Transverse colon (tissue), 4 donors: ENCODE results near the gene LGALS3BP. TPM values are rescaled to one million over a fixed set of nuclear protein-coding genes. Genes with fewer than 3 reads are reported as not detected.

ENCODE experiments used
- DNase-seq: peaks from one replicate; pipeline ENCODE4 v3.0.0-alpha.2; 2019
- H3K27ac ChIP-seq, 4 donors: fragments of 200-600 bp; sonication (generic); 2 replicates each; pipeline ENCODE4 v1.5.1; 2016 to 2018; ENCODE audit warnings: inconsistent platforms in 4 of 4
- H3K27me3 ChIP-seq: fragments of 200-600 bp; sonication (generic); 2 replicates; pipeline ENCODE4 v1.5.1; 2017; ENCODE audit warnings: inconsistent platforms
- H3K36me3 ChIP-seq, 4 donors: fragments of 200-600 bp; sonication (generic); 2 replicates each; pipeline ENCODE4 v1.5.1; 2017 to 2019; ENCODE audit warnings: inconsistent platforms in 4 of 4
- H3K4me1 ChIP-seq, 4 donors: fragments of 200-600 bp; sonication (generic); 2 replicates each; pipeline ENCODE4 v1.5.1; 2017 to 2020; ENCODE audit warnings: inconsistent platforms in 4 of 4
- H3K4me3 ChIP-seq, 4 donors: fragments of 200-600 bp; sonication (generic); 1 replicate in 1 of 4; 2 replicates in 3 of 4; pipeline versions ENCODE4 v1.5.1 to v1.6.1; 2017 to 2019; ENCODE audit warnings: inconsistent platforms in 4 of 4
- H3K9me3 ChIP-seq, 2 donors: fragments of 200-600 bp; sonication (generic); 2 replicates each; pipeline ENCODE4 v1.5.1; 2017 to 2019; ENCODE audit warnings: inconsistent platforms in 2 of 2
- EP300 ChIP-seq: sonication (generic); formaldehyde crosslinking; IDR thresholded peaks from one replicate; pipeline ENCODE4 v1.6.1; 2017; ENCODE audit warnings: antibody characterized with exemption, low read depth
- POLR2A ChIP-seq: fragments of 450-650 bp; IDR thresholded peaks from one replicate; pipeline ENCODE4 v1.6.1; 2016; ENCODE audit warnings: antibody characterized with exemption, mild to moderate bottlenecking, moderate library complexity
- POLR2AphosphoS5 ChIP-seq, 3 donors: sonication (generic); formaldehyde crosslinking; IDR thresholded peaks; one replicate each; pipeline ENCODE4 v1.6.1; 2016; ENCODE audit warnings: antibody characterized with exemption in 3 of 3
- WGBS, 2 donors: methylation state at CpG; one replicate each; pipeline ENCODE4 v1.1.5; 2018; ENCODE audit warnings: low coverage in 1 of 2; 5-methylcytosine and 5-hydroxymethylcytosine counted together
- in situ Hi-C, 4 donors: fragments of 200-750 bp; cut with MboI; loops; one replicate each; pipeline versions ENCODE4 v1.15.0 to v1.15.1; 2017; ENCODE audit warnings: low sequenced_read_pairs in 3 of 4, low pct_ligation_motif_present in 1 of 4, low pct_unique_long_range_greater_than_20kb in 1 of 4
- intact Hi-C: fragments of 100-400 bp; cut with DNase I; formaldehyde crosslinking; loops from one replicate; pipeline ENCODE4 v1.15.1; 2023; ENCODE audit warnings: low total_unique reads
- total RNA-seq, 4 donors: library from RNA; depleted of rRNA; stranded (reverse); fragments of >200 nt; gene quantifications; one replicate each; pipeline ENCODE4 v1.1.0, GENCODE V29; 2016
- TF ChIP-seq, protein P1 (sequence below), 5 experiments: fragments of 200-600 bp in 3 of 5; fragments of 450-650 bp in 2 of 5; sonication (generic) in 3 of 5; IDR thresholded peaks; 1 replicate in 2 of 5; 2 replicates in 3 of 5; pipeline ENCODE4 v1.5.1; 2016 to 2017; ENCODE audit warnings: antibody characterized with exemption in 5 of 5, inconsistent platforms in 3 of 5, mild to moderate bottlenecking in 2 of 5, moderate library complexity in 1 of 5

LGALS3BP gene
- total RNA-seq, 4 donors from 2014 or later, result 796 to 1,440 (median 1,077) TPM

GRCh38 chr17:78971756-78972506 lies 7.8 kb downstream of the LGALS3BP start:
- in situ Hi-C loops, result loop anchor here in 2 of 4 donors (5.0 to 10.0 kb wide), 2 partner anchors 105 to 107 kb away; no protein-coding TSS in a partner anchor
- intact Hi-C loops, result loop anchor here (1.0 kb wide), 1 partner anchor 107 kb away; no protein-coding TSS in a partner anchor
- Histone ChIP-seq H3K27me3 (no peaks in the 10 kb centered on the region), H3K4me3 (no peak overlapping the region), H3K4me1 (peaks cover 24 to 31% (median 25%) of the 10 kb centered on the region in 4 donors), H3K27ac (peak overlapping the region in 2 of 4 donors; percentile 6 to 18), H3K9me3 (no peaks in the 10 kb centered on the region), H3K36me3 (no peaks in the 10 kb centered on the region)
- 75 to 85% methylated on average over 6 to 21 of the region's 22 CpGs for WGBS, 2 donors
- no peak for DNase-seq
- TF ChIP-seq POLR2A (no peak), POLR2AphosphoS5 (IDR thresholded peaks at IDR 0.05) (no peak), EP300 (no peak)
- TF ChIP-seq, protein P1, sequence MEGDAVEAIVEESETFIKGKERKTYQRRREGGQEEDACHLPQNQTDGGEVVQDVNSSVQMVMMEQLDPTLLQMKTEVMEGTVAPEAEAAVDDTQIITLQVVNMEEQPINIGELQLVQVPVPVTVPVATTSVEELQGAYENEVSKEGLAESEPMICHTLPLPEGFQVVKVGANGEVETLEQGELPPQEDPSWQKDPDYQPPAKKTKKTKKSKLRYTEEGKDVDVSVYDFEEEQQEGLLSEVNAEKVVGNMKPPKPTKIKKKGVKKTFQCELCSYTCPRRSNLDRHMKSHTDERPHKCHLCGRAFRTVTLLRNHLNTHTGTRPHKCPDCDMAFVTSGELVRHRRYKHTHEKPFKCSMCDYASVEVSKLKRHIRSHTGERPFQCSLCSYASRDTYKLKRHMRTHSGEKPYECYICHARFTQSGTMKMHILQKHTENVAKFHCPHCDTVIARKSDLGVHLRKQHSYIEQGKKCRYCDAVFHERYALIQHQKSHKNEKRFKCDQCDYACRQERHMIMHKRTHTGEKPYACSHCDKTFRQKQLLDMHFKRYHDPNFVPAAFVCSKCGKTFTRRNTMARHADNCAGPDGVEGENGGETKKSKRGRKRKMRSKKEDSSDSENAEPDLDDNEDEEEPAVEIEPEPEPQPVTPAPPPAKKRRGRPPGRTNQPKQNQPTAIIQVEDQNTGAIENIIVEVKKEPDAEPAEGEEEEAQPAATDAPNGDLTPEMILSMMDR (IDR thresholded peaks at IDR 0.05), result no peak

- in situ Hi-C loops (loop anchor here in 2 of 4 donors (5.0 to 10.0 kb wide), 2 partner anchors 104 to 106 kb away; no protein-coding TSS in a partner anchor), intact Hi-C loops (loop anchor here (1.0 kb wide), 1 partner anchor 106 kb away; no protein-coding TSS in a partner anchor)
- Histone ChIP-seq H3K4me1 (peaks cover 15 to 23% (median 17%) of the 10 kb centered on the region in 4 donors), H3K27ac (peak overlapping the region in 2 of 4 donors; percentile 6 to 18), H3K27me3 (no peaks in the 10 kb centered on the region), H3K4me3 (no peak overlapping the region), H3K36me3 (no peaks in the 10 kb centered on the region), H3K9me3 (no peaks in the 10 kb centered on the region)
- peak; percentile 86 for DNase-seq
- TF ChIP-seq POLR2AphosphoS5 (IDR thresholded peaks at IDR 0.05), result no peak
- TF ChIP-seq, protein P1 (IDR thresholded peaks at IDR 0.05), result peak; percentile 89 to 98 (median 91)
- WGBS, 2 donors, result 39 to 80% methylated on average over 2 to 33 of the region's 33 CpGs
These were observed 8.6 kb downstream of the LGALS3BP start for GRCh38 chr17:78970834-78971755.

DNA sequence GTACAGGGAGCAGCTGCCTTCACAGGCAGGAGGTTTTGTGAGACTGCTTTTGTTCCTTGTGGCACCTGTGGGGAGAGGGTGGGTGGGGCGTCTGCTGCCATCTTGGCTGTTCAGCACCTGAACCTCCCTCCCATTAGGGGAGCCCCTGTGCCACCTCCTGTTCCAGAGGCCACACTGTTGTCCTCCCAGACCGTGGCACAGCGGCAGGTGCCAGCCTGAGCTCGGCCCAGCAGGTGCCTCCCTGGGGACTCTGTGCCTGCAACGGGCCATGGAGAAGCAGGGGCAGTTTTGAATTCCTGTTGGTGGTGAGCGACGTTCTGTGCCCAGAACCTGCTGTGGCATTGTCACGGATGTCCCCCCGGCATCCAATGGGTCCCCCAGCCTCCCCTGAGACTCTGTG lies 9.9 kb downstream of the LGALS3BP start:
- intact Hi-C loops (no loop called here), in situ Hi-C loops (loop anchor here in 3 of 4 donors (5.0 to 10.0 kb wide), 3 partner anchors 103 to 108 kb away; no protein-coding TSS in a partner anchor)
- H3K9me3 ChIP-seq, result no peaks in the 10 kb centered on the region
- 85 to 93% methylated on average over 3 to 8 of the region's 9 CpGs for WGBS, 2 donors
- no peak overlapping the region for H3K4me3 ChIP-seq
- peaks cover 6 to 13% (median 11%) of the 10 kb centered on the region in 4 donors for H3K4me1 ChIP-seq
- no peaks in the 10 kb centered on the region for H3K36me3 ChIP-seq
- no peaks in the 10 kb centered on the region for H3K27me3 ChIP-seq
- no peak for DNase-seq
- no peak for TF ChIP-seq POLR2A
- TF ChIP-seq, protein P1 (IDR thresholded peaks at IDR 0.05), result no peak
- no peak for TF ChIP-seq EP300
- no peak for TF ChIP-seq POLR2AphosphoS5 (IDR thresholded peaks at IDR 0.05)
- H3K27ac ChIP-seq, result no peak overlapping the region
